ENCODE measurements around the gene PLCB4.

DNA sequence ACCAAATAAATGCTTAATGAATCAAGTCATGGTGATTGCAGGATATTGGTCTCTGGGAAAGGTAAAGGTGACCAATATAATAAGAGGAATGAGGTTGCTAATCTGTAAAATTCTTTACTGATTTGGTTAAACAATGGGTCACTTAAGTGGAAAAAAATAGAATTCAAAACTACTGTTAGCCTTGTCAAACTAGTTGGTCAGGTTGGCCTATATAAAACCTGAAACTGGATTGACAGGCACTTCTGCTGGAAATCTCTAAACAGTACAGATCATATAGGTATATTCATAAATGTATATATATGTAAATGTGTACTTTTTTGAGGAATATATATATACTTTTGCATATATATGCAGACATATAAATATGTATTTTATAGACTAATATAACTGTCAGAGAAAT, 19.7 kb downstream of the PLCB4 start:
- TF ChIP-seq, protein P1, sequence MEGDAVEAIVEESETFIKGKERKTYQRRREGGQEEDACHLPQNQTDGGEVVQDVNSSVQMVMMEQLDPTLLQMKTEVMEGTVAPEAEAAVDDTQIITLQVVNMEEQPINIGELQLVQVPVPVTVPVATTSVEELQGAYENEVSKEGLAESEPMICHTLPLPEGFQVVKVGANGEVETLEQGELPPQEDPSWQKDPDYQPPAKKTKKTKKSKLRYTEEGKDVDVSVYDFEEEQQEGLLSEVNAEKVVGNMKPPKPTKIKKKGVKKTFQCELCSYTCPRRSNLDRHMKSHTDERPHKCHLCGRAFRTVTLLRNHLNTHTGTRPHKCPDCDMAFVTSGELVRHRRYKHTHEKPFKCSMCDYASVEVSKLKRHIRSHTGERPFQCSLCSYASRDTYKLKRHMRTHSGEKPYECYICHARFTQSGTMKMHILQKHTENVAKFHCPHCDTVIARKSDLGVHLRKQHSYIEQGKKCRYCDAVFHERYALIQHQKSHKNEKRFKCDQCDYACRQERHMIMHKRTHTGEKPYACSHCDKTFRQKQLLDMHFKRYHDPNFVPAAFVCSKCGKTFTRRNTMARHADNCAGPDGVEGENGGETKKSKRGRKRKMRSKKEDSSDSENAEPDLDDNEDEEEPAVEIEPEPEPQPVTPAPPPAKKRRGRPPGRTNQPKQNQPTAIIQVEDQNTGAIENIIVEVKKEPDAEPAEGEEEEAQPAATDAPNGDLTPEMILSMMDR (IDR thresholded peaks at IDR 0.05): no peak
- TF ChIP-seq POLR2A (IDR thresholded peaks at IDR 0.05): no peak
